H1 (cell line): ENCODE data around the gene NME7. TPM values are rescaled to one million over a fixed set of nuclear protein-coding genes. Genes with fewer than 3 reads are reported as not detected.

ENCODE experiments used
- BRCA1 ChIP-seq: IDR thresholded peaks from 2 replicates; pipeline ENCODE4 v1.6.1; 2012; ENCODE audit warnings: low read depth, low read length, improper control_type of control experiment
- CREB1 ChIP-seq: IDR thresholded peaks from 2 replicates; pipeline ENCODE4 v1.6.1; 2012; ENCODE audit warnings: inconsistent platforms
- EZH2 ChIP-seq: fragments of 200-600 bp; sonication (generic); IDR thresholded peaks from 2 replicates; pipeline ENCODE4 v1.7.1; 2012; ENCODE audit warnings: low read depth, mild to moderate bottlenecking, moderate library complexity, low read length, inconsistent platforms; ENCODE audit not compliant: severe bottlenecking
- RFX5 ChIP-seq: IDR thresholded peaks from 2 replicates; pipeline ENCODE4 v1.6.1; 2011; ENCODE audit warnings: low read depth, low read length, improper control_type of control experiment, borderline replicate concordance
- SP4 ChIP-seq: IDR thresholded peaks from 2 replicates; pipeline ENCODE4 v1.6.1; 2012; ENCODE audit warnings: low read length, inconsistent platforms
- TAF1 ChIP-seq: IDR thresholded peaks from 2 replicates; pipeline ENCODE4 v1.6.1; 2011; ENCODE audit warnings: mild to moderate bottlenecking, low read depth, low read length
- polyA plus RNA-seq, 7 experiments: library from polyadenylated mRNA; depleted of rRNA in 3 of 7; stranded (reverse) in 5 of 7; unstranded in 2 of 7; fragments of >200 nt in 5 of 7; fragments of 200-250 nt in 2 of 7; gene quantifications; 1 replicate in 5 of 7; 2 replicates in 1 of 7; 4 replicates in 1 of 7; pipeline versions ENCODE4 v1.2.1 to v1.2.3, GENCODE V29; 2011 to 2013; ENCODE audit warnings: missing spikeins in 2 of 7, mixed read lengths in 2 of 7
- total RNA-seq: library from RNA; stranded (reverse); fragmentation: NEBNext Ultra II Directional; extraction: Animal tissue kit (Norgen Biotek cat#: 25700); gene quantifications from 2 replicates; pipeline ENCODE4 v1.2.1, GENCODE V29; 2021
- TF ChIP-seq, protein P1 (sequence below): IDR thresholded peaks from 2 replicates; pipeline ENCODE4 v1.6.1; 2012; ENCODE audit warnings: inconsistent platforms
- TF ChIP-seq, protein P2 (sequence below), 3 experiments: IDR thresholded peaks; 1 replicate in 2 of 3; 2 replicates in 1 of 3; pipeline versions ENCODE4 v1.5.1 to v1.6.1; 2011; ENCODE audit warnings: low read length in 3 of 3, mild to moderate bottlenecking in 3 of 3, inconsistent platforms in 2 of 3, low read depth in 1 of 3, moderate library complexity in 1 of 3; ENCODE audit not compliant: insufficient read depth in 1 of 3; ENCODE audit errors: control extremely low read depth in 1 of 3

Gene NME7
- total and polyA plus RNA-seq, 2 of the 8 experiments (the other 6 are each of a cell fraction or from before 2014, with no cell fraction given), result 11.6 to 28.5 TPM

DNA sequence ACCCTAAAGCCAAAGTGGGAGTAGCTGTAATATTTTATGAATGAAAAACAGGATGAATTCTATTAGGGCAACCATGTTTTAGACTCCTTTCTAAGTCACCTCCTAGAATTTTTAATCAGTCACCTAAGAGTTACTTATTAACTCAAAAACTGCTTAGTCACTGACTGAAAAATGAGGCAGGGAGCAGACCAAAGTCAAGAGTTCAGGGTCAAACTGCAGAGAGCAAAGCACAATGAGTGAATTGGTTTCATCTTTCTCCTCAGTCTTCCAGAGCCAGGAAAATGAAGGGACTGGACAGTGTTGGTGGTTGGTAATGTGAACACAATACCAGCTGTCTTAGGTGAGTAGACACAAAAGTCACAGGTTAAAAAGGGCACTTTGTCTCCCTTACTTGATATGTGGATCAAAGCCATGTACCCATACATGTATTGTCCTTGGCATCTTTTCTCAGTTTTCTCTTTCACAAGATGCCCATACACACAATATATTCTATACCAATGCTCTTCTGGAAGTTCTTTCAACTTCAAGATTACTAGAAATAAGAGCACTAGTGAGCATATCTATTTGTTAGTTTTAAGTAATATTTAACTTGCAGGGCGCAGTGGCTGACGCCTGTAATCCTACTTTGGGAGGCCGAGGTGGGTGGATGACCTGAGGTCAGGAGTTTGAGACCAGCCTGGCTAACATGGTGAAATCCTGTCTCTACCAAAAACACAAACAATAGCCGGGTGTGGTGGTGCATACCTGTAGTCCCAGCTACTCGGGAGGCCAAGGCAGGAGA lies 218.9 kb downstream of the NME7 start (continued):
- TF ChIP-seq TAF1 (no peak), SP4 (no peak), CREB1 (no peak), BRCA1 (no peak), EZH2 (no peak), RFX5 (no peak)
- TF ChIP-seq, protein P1, sequence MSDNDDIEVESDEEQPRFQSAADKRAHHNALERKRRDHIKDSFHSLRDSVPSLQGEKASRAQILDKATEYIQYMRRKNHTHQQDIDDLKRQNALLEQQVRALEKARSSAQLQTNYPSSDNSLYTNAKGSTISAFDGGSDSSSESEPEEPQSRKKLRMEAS, result no peak
- TF ChIP-seq, protein P2, sequence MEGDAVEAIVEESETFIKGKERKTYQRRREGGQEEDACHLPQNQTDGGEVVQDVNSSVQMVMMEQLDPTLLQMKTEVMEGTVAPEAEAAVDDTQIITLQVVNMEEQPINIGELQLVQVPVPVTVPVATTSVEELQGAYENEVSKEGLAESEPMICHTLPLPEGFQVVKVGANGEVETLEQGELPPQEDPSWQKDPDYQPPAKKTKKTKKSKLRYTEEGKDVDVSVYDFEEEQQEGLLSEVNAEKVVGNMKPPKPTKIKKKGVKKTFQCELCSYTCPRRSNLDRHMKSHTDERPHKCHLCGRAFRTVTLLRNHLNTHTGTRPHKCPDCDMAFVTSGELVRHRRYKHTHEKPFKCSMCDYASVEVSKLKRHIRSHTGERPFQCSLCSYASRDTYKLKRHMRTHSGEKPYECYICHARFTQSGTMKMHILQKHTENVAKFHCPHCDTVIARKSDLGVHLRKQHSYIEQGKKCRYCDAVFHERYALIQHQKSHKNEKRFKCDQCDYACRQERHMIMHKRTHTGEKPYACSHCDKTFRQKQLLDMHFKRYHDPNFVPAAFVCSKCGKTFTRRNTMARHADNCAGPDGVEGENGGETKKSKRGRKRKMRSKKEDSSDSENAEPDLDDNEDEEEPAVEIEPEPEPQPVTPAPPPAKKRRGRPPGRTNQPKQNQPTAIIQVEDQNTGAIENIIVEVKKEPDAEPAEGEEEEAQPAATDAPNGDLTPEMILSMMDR (IDR thresholded peaks at IDR 0.05; ENCODE audit: control extremely low read depth in 1 of 3, insufficient read depth in 1 of 3, low read depth in 1 of 3, low read length in 3 of 3), result no peak
